HepG2 (cell line): ENCODE data around the gene CLDN9. TPM values are rescaled to one million over a fixed set of nuclear protein-coding genes. Genes with fewer than 3 reads are reported as not detected.
A peak's percentile ranks its signal among the peaks of the same experiment; 100 is the strongest.

ENCODE experiments used
- CENPBD1 ChIP-seq: sonication (generic); formaldehyde crosslinking; IDR thresholded peaks from 2 replicates; pipeline ENCODE4 v1.8.0; 2022; ENCODE audit warnings: missing genetic modification reagents, low read depth, mild to moderate bottlenecking, borderline replicate concordance
- ISX ChIP-seq: sonication (generic); formaldehyde crosslinking; conservative IDR thresholded peaks from 2 replicates; pipeline ENCODE4 v1.5.0; 2020; ENCODE audit warnings: missing genetic modification reagents
- RARG ChIP-seq: sonication (generic); formaldehyde crosslinking; IDR thresholded peaks from 2 replicates; pipeline ENCODE4 v1.4.0; 2020; ENCODE audit warnings: low read depth, mild to moderate bottlenecking, missing genetic modification reagents
- RFXAP ChIP-seq: sonication (generic); formaldehyde crosslinking; IDR thresholded peaks from 2 replicates; pipeline ENCODE4 v1.4.0; 2020; ENCODE audit warnings: missing genetic modification reagents, borderline replicate concordance
- SMC3 ChIP-seq: IDR thresholded peaks from 2 replicates; pipeline ENCODE4 v1.6.1; 2011; ENCODE audit warnings: low read length, improper control_type of control experiment
- SOX6 ChIP-seq, 2 experiments: fragments of 450-650 bp in 1 of 2; sonication (generic) in 1 of 2; formaldehyde crosslinking in 1 of 2; IDR thresholded peaks; 2 replicates each; pipeline versions ENCODE4 v1.4.0 to v1.6.1; 2017 to 2020; ENCODE audit warnings: antibody characterized with exemption in 1 of 2, mild to moderate bottlenecking in 1 of 2, missing genetic modification reagents in 1 of 2
- TGIF2 ChIP-seq: IDR thresholded peaks from 2 replicates; pipeline ENCODE4 v1.6.1; 2016; ENCODE audit warnings: control low read depth, missing compliant biosample characterization
- YEATS4 ChIP-seq: sonication (generic); formaldehyde crosslinking; IDR thresholded peaks from 2 replicates; pipeline ENCODE4 v1.4.0; 2020; ENCODE audit warnings: missing genetic modification reagents, borderline replicate concordance
- ZBTB42 ChIP-seq: sonication (generic); formaldehyde crosslinking; IDR thresholded peaks from 2 replicates; pipeline ENCODE4 v1.5.0; 2020; ENCODE audit warnings: mild to moderate bottlenecking, missing genetic modification reagents
- ZNF18 ChIP-seq: sonication (generic); formaldehyde crosslinking; IDR thresholded peaks from 2 replicates; pipeline ENCODE4 v1.8.0; 2022; ENCODE audit warnings: mild to moderate bottlenecking, missing genetic modification reagents; ENCODE audit not compliant: insufficient replicate concordance
- ZNF232 ChIP-seq: sonication (generic); formaldehyde crosslinking; IDR thresholded peaks from 2 replicates; pipeline ENCODE4 v1.4.0; 2020; ENCODE audit warnings: missing genetic modification reagents, borderline replicate concordance
- ZNF234 ChIP-seq: sonication (generic); formaldehyde crosslinking; conservative IDR thresholded peaks from 2 replicates; pipeline ENCODE4 v1.5.1; 2020; ENCODE audit warnings: mild to moderate bottlenecking, missing genetic modification reagents
- ZNF3 ChIP-seq: IDR thresholded peaks from 2 replicates; pipeline ENCODE4 v1.7.0; 2017; ENCODE audit warnings: inconsistent platforms
- ZNF543 ChIP-seq: sonication (generic); formaldehyde crosslinking; IDR thresholded peaks from 2 replicates; pipeline ENCODE4 v1.4.0; 2020; ENCODE audit warnings: mild to moderate bottlenecking, missing genetic modification reagents
- ZNF691 ChIP-seq: sonication (generic); formaldehyde crosslinking; IDR thresholded peaks from 2 replicates; pipeline ENCODE4 v1.4.0; 2020; ENCODE audit warnings: missing genetic modification reagents, low read depth, mild to moderate bottlenecking, borderline replicate concordance
- ZNF788 ChIP-seq: sonication (generic); formaldehyde crosslinking; IDR thresholded peaks from 2 replicates; pipeline ENCODE4 v1.5.0; 2020; ENCODE audit warnings: mild to moderate bottlenecking, missing genetic modification reagents, borderline replicate concordance
- ZUFSP ChIP-seq: sonication (generic); formaldehyde crosslinking; IDR thresholded peaks from 2 replicates; pipeline ENCODE4 v1.9.0; 2021; ENCODE audit warnings: missing genetic modification reagents, mild to moderate bottlenecking, borderline replicate concordance
- polyA plus RNA-seq, 8 experiments: library from polyadenylated mRNA; depleted of rRNA in 3 of 8; stranded (reverse) in 7 of 8; unstranded in 1 of 8; fragments of >200 nt; fragmentation: Illumina TruSeq in 4 of 8; extraction: Trizol in 4 of 8; gene quantifications; 2 replicates each; pipeline versions ENCODE4 v1.2.1 to v1.2.3, GENCODE V29; 2011 to 2016; ENCODE audit warnings: low read depth in 4 of 8, missing spikeins in 1 of 8, mixed read lengths in 1 of 8; ENCODE audit not compliant: insufficient read depth in 1 of 8
- total RNA-seq, 5 experiments: library from RNA; depleted of rRNA; stranded (reverse); fragments of >200 nt; fragmentation: Illumina TruSeq; extraction: Trizol; gene quantifications; 2 replicates each; pipeline ENCODE4 v1.2.3, GENCODE V29; 2016; ENCODE audit warnings: low read depth in 1 of 5
- TF ChIP-seq, protein P1 (sequence below): sonication (generic); formaldehyde crosslinking; IDR thresholded peaks from 2 replicates; pipeline ENCODE4 v1.9.0; 2022; ENCODE audit warnings: low read depth, missing genetic modification reagents

Gene CLDN9
- total and polyA plus RNA-seq, 2 of the 13 experiments (the other 11 are each of a cell fraction or from before 2014, with no cell fraction given): 0.15 to 0.26 TPM

- TF ChIP-seq SMC3 (peak; percentile 26; the same call in 1 of the 2 replicates), ZUFSP (CRISPR knock-in tag) (no peak), ZNF3 (CRISPR knock-in tag) (no peak), ISX (CRISPR knock-in tag) (no peak), CENPBD1 (CRISPR knock-in tag) (no peak; the same call in 1 of the 2 replicates), ZBTB42 (CRISPR knock-in tag) (no peak), ZNF234 (CRISPR knock-in tag) (no peak), SOX6 (IDR thresholded peaks at IDR 0.05) (no peak), SOX6 (CRISPR knock-in tag; IDR thresholded peaks at IDR 0.05) (peak; percentile 46; the same call in 1 of the 2 replicates), YEATS4 (CRISPR knock-in tag) (no peak; the same call in 1 of the 2 replicates), ZNF788 (CRISPR knock-in tag) (peak; percentile 32; the same call in 1 of the 2 replicates), ZNF543 (CRISPR knock-in tag) (peak; percentile 70; the same call in 1 of the 2 replicates), ZNF691 (CRISPR knock-in tag) (peak; percentile 80), ZNF18 (CRISPR knock-in tag) (peak; percentile 68), TGIF2 (CRISPR knock-in tag) (no peak), ZNF232 (no peak), RARG (CRISPR knock-in tag) (no peak), RFXAP (CRISPR knock-in tag) (no peak)
- TF ChIP-seq, protein P1, sequence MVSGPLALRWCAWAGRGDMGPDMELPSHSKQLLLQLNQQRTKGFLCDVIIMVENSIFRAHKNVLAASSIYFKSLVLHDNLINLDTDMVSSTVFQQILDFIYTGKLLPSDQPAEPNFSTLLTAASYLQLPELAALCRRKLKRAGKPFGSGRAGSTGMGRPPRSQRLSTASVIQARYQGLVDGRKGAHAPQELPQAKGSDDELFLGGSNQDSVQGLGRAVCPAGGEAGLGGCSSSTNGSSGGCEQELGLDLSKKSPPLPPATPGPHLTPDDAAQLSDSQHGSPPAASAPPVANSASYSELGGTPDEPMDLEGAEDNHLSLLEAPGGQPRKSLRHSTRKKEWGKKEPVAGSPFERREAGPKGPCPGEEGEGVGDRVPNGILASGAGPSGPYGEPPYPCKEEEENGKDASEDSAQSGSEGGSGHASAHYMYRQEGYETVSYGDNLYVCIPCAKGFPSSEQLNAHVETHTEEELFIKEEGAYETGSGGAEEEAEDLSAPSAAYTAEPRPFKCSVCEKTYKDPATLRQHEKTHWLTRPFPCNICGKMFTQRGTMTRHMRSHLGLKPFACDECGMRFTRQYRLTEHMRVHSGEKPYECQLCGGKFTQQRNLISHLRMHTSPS: no peak
These were observed 46.5 kb downstream of the CLDN9 start (continued) for GRCh38 chr16:3059041-3059722.
